Liver (tissue), 9 donors: ENCODE measurements around the gene SPRR4. TPM values are rescaled to one million over a fixed set of nuclear protein-coding genes. Genes with fewer than 3 reads are reported as not detected.

Source experiments
- DNase-seq: peaks from one replicate; pipeline ENCODE4 v3.0.0-alpha.2; 2017; ENCODE audit warnings: low spot score
- H3K27ac ChIP-seq, 2 donors: one replicate each; pipeline ENCODE4 v1.7.0; 2013; ENCODE audit warnings: inconsistent platforms in 2 of 2, low read length in 2 of 2, control low read depth in 1 of 2, low read depth in 1 of 2, mild to moderate bottlenecking in 1 of 2
- H3K27me3 ChIP-seq, 4 donors: one replicate each; pipeline versions ENCODE4 v1.6.1 to v1.7.0; 2013; ENCODE audit warnings: low read length in 3 of 4, inconsistent platforms in 1 of 4, mild to moderate bottlenecking in 1 of 4, moderate library complexity in 1 of 4; ENCODE audit not compliant: control insufficient read depth in 4 of 4, insufficient read depth in 4 of 4
- H3K36me3 ChIP-seq, 4 donors: one replicate each; pipeline versions ENCODE4 v1.6.1 to v1.7.0; 2013; ENCODE audit warnings: low read length in 3 of 4, mild to moderate bottlenecking in 3 of 4, low read depth in 1 of 4, moderate library complexity in 1 of 4; ENCODE audit not compliant: control insufficient read depth in 4 of 4, insufficient read depth in 3 of 4
- H3K4me1 ChIP-seq, 4 donors: one replicate each; pipeline versions ENCODE4 v1.6.1 to v1.7.0; 2013; ENCODE audit warnings: low read length in 3 of 4, mild to moderate bottlenecking in 3 of 4, moderate library complexity in 1 of 4; ENCODE audit not compliant: control insufficient read depth in 4 of 4, insufficient read depth in 4 of 4
- H3K4me3 ChIP-seq, 3 donors: one replicate each; pipeline versions ENCODE4 v1.6.1 to v1.7.0; 2013; ENCODE audit warnings: low read length in 3 of 3, control low read depth in 1 of 3, low read depth in 1 of 3, mild to moderate bottlenecking in 1 of 3
- H3K9ac ChIP-seq, 2 donors: one replicate each; pipeline ENCODE4 v1.7.0; 2013; ENCODE audit warnings: low read length in 2 of 2, mild to moderate bottlenecking in 2 of 2, moderate library complexity in 2 of 2, control low read depth in 1 of 2, low read depth in 1 of 2
- H3K9me3 ChIP-seq, 4 donors: one replicate each; pipeline versions ENCODE4 v1.6.1 to v1.7.0; 2013; ENCODE audit warnings: low read length in 3 of 4; ENCODE audit not compliant: control insufficient read depth in 4 of 4
- EGR1 ChIP-seq, 2 donors: IDR thresholded peaks; 2 replicates each; pipeline ENCODE4 v1.6.1; 2016 to 2018; ENCODE audit warnings: antibody characterized with exemption in 2 of 2, low read depth in 2 of 2
- FOXA1 ChIP-seq: IDR thresholded peaks from 2 replicates; pipeline ENCODE4 v1.6.1; 2016; ENCODE audit warnings: antibody characterized with exemption
- FOXA2 ChIP-seq: IDR thresholded peaks from 2 replicates; pipeline ENCODE4 v1.6.1; 2016; ENCODE audit warnings: antibody characterized with exemption
- GABPA ChIP-seq, 2 donors: IDR thresholded peaks in 1 of 2; conservative IDR thresholded peaks in 1 of 2; 2 replicates each; pipeline ENCODE4 v1.6.1; 2016; ENCODE audit warnings: antibody characterized with exemption in 2 of 2, mild to moderate bottlenecking in 1 of 2, moderate library complexity in 1 of 2
- HNF4A ChIP-seq, 2 donors: conservative IDR thresholded peaks; 2 replicates each; pipeline ENCODE4 v1.6.1; 2016; ENCODE audit warnings: antibody characterized with exemption in 2 of 2, mild to moderate bottlenecking in 2 of 2
- HNF4G ChIP-seq: IDR thresholded peaks from 2 replicates; pipeline ENCODE4 v1.6.1; 2016; ENCODE audit warnings: antibody characterized with exemption
- NR2F2 ChIP-seq: IDR thresholded peaks from 2 replicates; pipeline ENCODE4 v1.6.1; 2016; ENCODE audit warnings: antibody characterized with exemption
- RAD21 ChIP-seq, 2 donors: IDR thresholded peaks; 2 replicates each; pipeline ENCODE4 v1.6.1; 2016; ENCODE audit warnings: antibody characterized with exemption in 2 of 2, mild to moderate bottlenecking in 2 of 2
- RXRA ChIP-seq, 2 donors: IDR thresholded peaks; 2 replicates each; pipeline ENCODE4 v1.6.1; 2017 to 2018; ENCODE audit warnings: antibody characterized with exemption in 2 of 2, mild to moderate bottlenecking in 1 of 2
- SP1 ChIP-seq: IDR thresholded peaks from 2 replicates; pipeline ENCODE4 v1.6.1; 2018; ENCODE audit warnings: antibody characterized with exemption, mild to moderate bottlenecking
- TAF1 ChIP-seq: conservative IDR thresholded peaks from 2 replicates; pipeline ENCODE4 v1.6.1; 2016; ENCODE audit warnings: antibody characterized with exemption, mild to moderate bottlenecking
- YY1 ChIP-seq: IDR thresholded peaks from 2 replicates; pipeline ENCODE4 v1.6.1; 2016; ENCODE audit warnings: antibody characterized with exemption, mild to moderate bottlenecking
- WGBS: extraction: QIAGEN DNeasy Blood & Tissue Kit; methylation state at CpG from one replicate; pipeline ENCODE4 v1.1.7; 2013; 5-methylcytosine and 5-hydroxymethylcytosine counted together
- polyA plus RNA-seq, 2 donors: library from polyadenylated mRNA; stranded (reverse) in 1 of 2; unstranded in 1 of 2; fragments of 200-250 nt in 1 of 2; fragments of >200 nt in 1 of 2; fragmentation: Nextera tagmentation in 1 of 2; extraction: Ambion mirVana in 1 of 2; gene quantifications; one replicate each; pipeline versions ENCODE4 v1.2.1 to v1.2.3, GENCODE V29; 2013 to 2015
- total RNA-seq, 2 donors: library from RNA; depleted of rRNA; stranded (reverse); fragments of >200 nt; gene quantifications; one replicate each; pipeline ENCODE4 v1.2.3, GENCODE V29; 2014
- TF ChIP-seq, protein P1 (sequence below): IDR thresholded peaks from 2 replicates; pipeline ENCODE4 v1.6.1; 2016; ENCODE audit warnings: antibody characterized with exemption
- TF ChIP-seq, protein P2 (sequence below): IDR thresholded peaks from 2 replicates; pipeline ENCODE4 v1.6.1; 2016; ENCODE audit warnings: antibody characterized with exemption
- TF ChIP-seq, protein P3 (sequence below): fragments of 150-350 bp; IDR thresholded peaks from 2 replicates; pipeline ENCODE4 v1.5.1; 2017; ENCODE audit warnings: improper control_type of control experiment, low read depth, low read length; ENCODE audit not compliant: missing input control
- TF ChIP-seq, protein P4 (sequence below): IDR thresholded peaks from 2 replicates; pipeline ENCODE4 v1.6.1; 2016; ENCODE audit warnings: antibody characterized with exemption, mild to moderate bottlenecking
- TF ChIP-seq, protein P5 (sequence below): IDR thresholded peaks from 2 replicates; pipeline ENCODE4 v1.6.1; 2016; ENCODE audit warnings: antibody characterized with exemption
- donor health status: healthy.
- donor health status: healthy.
- donor health status: healthy.
- donor health status: healthy.
- donor health status: healthy.

Gene SPRR4
- total and polyA plus RNA-seq, 4 donors, result not detected

DNA sequence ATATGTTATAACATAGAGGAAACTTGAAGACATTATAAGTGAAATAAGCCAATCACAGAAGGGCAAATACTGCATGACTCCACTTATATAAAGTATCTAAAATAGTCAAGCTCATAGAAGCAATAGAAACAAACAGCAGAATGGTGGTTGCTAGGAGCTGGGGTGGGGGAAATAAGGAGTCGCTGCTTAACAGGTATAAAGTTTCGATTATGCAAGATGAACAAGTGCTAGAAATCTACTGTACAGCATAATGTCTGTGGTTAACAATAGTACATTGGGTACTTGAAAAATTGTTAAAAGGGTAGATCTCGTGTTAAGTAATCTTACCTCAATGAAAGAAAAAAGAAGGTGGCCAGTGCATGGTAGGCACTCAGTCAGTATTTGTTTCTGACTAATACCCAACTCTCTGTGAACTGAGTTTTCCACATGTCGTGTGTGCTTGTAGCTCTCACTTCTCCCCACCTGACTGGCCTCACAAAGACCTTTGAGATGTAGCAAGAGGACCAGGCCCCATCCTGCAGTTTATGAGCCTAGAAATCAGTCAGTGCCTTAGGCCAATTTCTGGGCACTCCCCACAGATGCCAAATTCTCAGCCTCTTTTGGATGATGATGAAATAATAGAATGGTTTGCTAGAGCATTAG lies 38.2 kb upstream of the SPRR4 start (continued):
- TF ChIP-seq, protein P1, sequence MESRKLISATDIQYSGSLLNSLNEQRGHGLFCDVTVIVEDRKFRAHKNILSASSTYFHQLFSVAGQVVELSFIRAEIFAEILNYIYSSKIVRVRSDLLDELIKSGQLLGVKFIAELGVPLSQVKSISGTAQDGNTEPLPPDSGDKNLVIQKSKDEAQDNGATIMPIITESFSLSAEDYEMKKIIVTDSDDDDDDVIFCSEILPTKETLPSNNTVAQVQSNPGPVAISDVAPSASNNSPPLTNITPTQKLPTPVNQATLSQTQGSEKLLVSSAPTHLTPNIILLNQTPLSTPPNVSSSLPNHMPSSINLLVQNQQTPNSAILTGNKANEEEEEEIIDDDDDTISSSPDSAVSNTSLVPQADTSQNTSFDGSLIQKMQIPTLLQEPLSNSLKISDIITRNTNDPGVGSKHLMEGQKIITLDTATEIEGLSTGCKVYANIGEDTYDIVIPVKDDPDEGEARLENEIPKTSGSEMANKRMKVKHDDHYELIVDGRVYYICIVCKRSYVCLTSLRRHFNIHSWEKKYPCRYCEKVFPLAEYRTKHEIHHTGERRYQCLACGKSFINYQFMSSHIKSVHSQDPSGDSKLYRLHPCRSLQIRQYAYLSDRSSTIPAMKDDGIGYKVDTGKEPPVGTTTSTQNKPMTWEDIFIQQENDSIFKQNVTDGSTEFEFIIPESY, result no peak
- TF ChIP-seq, protein P2, sequence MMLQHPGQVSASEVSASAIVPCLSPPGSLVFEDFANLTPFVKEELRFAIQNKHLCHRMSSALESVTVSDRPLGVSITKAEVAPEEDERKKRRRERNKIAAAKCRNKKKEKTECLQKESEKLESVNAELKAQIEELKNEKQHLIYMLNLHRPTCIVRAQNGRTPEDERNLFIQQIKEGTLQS, result no peak
- TF ChIP-seq TAF1 (no peak), RXRA (IDR thresholded peaks at IDR 0.05) (no peak), NR2F2 (no peak), RAD21 (IDR thresholded peaks at IDR 0.05) (no peak), FOXA1 (no peak), EGR1 (IDR thresholded peaks at IDR 0.05; ENCODE audit: low read depth in 2 of 2) (no peak)

DNA sequence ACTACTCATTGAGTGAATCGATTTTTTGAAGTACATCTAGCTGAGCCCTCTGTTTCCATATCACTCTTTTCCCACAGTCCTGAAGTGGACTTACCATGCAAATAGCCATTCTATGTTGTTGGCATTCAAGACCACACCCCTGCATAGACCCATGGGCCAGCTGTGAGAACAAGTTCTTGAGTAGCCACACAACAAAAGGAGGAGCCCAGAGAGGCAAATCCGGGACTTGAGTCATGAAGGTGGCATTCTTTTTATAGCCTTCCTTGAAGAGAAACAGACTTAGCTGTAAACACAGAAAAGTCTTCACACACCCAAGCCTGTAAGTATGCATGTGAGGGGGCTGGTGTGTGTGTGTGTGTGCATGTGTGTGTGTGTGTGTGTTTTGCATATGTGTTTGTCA lies 37.3 kb upstream of the SPRR4 start:
- Histone ChIP-seq H3K9me3 (no peaks in the 10 kb centered on the region), H3K4me1 (peaks cover 0 to 6% (median 2%) of the 10 kb centered on the region in 4 donors), H3K9ac (no peak overlapping the region), H3K27ac (no peak overlapping the region), H3K27me3 (no peaks in the 10 kb centered on the region), H3K36me3 (no peaks in the 10 kb centered on the region), H3K4me3 (no peak overlapping the region)
- TF ChIP-seq, protein P3, sequence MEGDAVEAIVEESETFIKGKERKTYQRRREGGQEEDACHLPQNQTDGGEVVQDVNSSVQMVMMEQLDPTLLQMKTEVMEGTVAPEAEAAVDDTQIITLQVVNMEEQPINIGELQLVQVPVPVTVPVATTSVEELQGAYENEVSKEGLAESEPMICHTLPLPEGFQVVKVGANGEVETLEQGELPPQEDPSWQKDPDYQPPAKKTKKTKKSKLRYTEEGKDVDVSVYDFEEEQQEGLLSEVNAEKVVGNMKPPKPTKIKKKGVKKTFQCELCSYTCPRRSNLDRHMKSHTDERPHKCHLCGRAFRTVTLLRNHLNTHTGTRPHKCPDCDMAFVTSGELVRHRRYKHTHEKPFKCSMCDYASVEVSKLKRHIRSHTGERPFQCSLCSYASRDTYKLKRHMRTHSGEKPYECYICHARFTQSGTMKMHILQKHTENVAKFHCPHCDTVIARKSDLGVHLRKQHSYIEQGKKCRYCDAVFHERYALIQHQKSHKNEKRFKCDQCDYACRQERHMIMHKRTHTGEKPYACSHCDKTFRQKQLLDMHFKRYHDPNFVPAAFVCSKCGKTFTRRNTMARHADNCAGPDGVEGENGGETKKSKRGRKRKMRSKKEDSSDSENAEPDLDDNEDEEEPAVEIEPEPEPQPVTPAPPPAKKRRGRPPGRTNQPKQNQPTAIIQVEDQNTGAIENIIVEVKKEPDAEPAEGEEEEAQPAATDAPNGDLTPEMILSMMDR, result no peak
- TF ChIP-seq SP1 (no peak), FOXA2 (no peak), HNF4A (conservative IDR thresholded peaks at IDR 0.05) (no peak), GABPA (IDR thresholded peaks at IDR 0.05 in 1 of 2, conservative IDR thresholded peaks at IDR 0.05 in 1 of 2) (no peak), HNF4G (no peak), FOXA1 (no peak), YY1 (no peak), RXRA (IDR thresholded peaks at IDR 0.05) (no peak), RAD21 (IDR thresholded peaks at IDR 0.05) (no peak)
- TF ChIP-seq, protein P4, sequence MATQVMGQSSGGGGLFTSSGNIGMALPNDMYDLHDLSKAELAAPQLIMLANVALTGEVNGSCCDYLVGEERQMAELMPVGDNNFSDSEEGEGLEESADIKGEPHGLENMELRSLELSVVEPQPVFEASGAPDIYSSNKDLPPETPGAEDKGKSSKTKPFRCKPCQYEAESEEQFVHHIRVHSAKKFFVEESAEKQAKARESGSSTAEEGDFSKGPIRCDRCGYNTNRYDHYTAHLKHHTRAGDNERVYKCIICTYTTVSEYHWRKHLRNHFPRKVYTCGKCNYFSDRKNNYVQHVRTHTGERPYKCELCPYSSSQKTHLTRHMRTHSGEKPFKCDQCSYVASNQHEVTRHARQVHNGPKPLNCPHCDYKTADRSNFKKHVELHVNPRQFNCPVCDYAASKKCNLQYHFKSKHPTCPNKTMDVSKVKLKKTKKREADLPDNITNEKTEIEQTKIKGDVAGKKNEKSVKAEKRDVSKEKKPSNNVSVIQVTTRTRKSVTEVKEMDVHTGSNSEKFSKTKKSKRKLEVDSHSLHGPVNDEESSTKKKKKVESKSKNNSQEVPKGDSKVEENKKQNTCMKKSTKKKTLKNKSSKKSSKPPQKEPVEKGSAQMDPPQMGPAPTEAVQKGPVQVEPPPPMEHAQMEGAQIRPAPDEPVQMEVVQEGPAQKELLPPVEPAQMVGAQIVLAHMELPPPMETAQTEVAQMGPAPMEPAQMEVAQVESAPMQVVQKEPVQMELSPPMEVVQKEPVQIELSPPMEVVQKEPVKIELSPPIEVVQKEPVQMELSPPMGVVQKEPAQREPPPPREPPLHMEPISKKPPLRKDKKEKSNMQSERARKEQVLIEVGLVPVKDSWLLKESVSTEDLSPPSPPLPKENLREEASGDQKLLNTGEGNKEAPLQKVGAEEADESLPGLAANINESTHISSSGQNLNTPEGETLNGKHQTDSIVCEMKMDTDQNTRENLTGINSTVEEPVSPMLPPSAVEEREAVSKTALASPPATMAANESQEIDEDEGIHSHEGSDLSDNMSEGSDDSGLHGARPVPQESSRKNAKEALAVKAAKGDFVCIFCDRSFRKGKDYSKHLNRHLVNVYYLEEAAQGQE, result no peak
- TF ChIP-seq, protein P2, result no peak
- TF ChIP-seq, protein P5, sequence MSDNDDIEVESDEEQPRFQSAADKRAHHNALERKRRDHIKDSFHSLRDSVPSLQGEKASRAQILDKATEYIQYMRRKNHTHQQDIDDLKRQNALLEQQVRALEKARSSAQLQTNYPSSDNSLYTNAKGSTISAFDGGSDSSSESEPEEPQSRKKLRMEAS, result no peak
- no peak for DNase-seq
- 81% methylated on average over 2 of the region's 2 CpGs for WGBS
